Keratinocyte (primary cell): ENCODE measurements around the gene GREB1. TPM values are rescaled to one million over a fixed set of nuclear protein-coding genes. Genes with fewer than 3 reads are reported as not detected.

Experiments
- DNase-seq: peaks from one replicate; pipeline ENCODE4 v3.0.0-alpha.2; 2011; ENCODE audit warnings: low read depth, missing footprints, low spot score
- FAIRE-seq: peaks from 2 replicates; lab custom pipeline; 2011; peaks lifted over from hg19 to GRCh38; lab: Jason Lieb, UNC
- H2AFZ ChIP-seq: 2 replicates; pipeline ENCODE4 v1.6.0; 2012; ENCODE audit warnings: low read length, control low read depth, inconsistent platforms; ENCODE audit not compliant: control insufficient read depth
- H3K27ac ChIP-seq: 2 replicates; pipeline ENCODE4 v1.5.1; 2011; ENCODE audit warnings: low read length; ENCODE audit not compliant: control insufficient read depth, insufficient read depth
- H3K27me3 ChIP-seq: 3 replicates; pipeline ENCODE4 v1.6.0; 2011; ENCODE audit warnings: low read length; ENCODE audit not compliant: control insufficient read depth, insufficient read depth; ENCODE audit errors: extremely low read depth
- H3K36me3 ChIP-seq, 2 experiments: 2 replicates in 1 of 2; 3 replicates in 1 of 2; pipeline ENCODE4 v1.5.1; 2011; ENCODE audit warnings: low read length in 2 of 2, mild to moderate bottlenecking in 1 of 2; ENCODE audit not compliant: control insufficient read depth in 2 of 2, insufficient read depth in 2 of 2; ENCODE audit errors: extremely low read depth in 1 of 2
- H3K4me1 ChIP-seq: 3 replicates; pipeline ENCODE4 v1.5.1; 2011; ENCODE audit warnings: low read length; ENCODE audit not compliant: control insufficient read depth, insufficient read depth; ENCODE audit errors: extremely low read depth
- H3K4me2 ChIP-seq: 3 replicates; pipeline ENCODE4 v1.6.0; 2011; ENCODE audit warnings: low read depth, low read length; ENCODE audit not compliant: control insufficient read depth, insufficient read depth; ENCODE audit errors: extremely low read depth
- H3K4me3 ChIP-seq, 3 experiments: fragments of 200-600 bp in 1 of 3; sonication (generic) in 1 of 3; 2 replicates in 2 of 3; 3 replicates in 1 of 3; pipeline ENCODE4 v1.5.1; 2011 to 2016; ENCODE audit warnings: low read length in 3 of 3, mild to moderate bottlenecking in 3 of 3, control low read depth in 2 of 3, inconsistent platforms in 1 of 3, low read depth in 1 of 3, mixed read lengths in 1 of 3, mixed run types in 1 of 3, moderate library complexity in 1 of 3; ENCODE audit not compliant: control insufficient read depth in 2 of 3, insufficient read depth in 2 of 3; ENCODE audit errors: extremely low read depth in 1 of 3
- H3K79me2 ChIP-seq: 2 replicates; pipeline ENCODE4 v1.6.0; 2012; ENCODE audit warnings: low read length; ENCODE audit not compliant: control insufficient read depth, insufficient read depth
- H3K9ac ChIP-seq: 3 replicates; pipeline ENCODE4 v1.6.0; 2011; ENCODE audit warnings: low read length; ENCODE audit not compliant: control insufficient read depth, insufficient read depth; ENCODE audit errors: extremely low read depth
- H3K9me1 ChIP-seq: 3 replicates; pipeline ENCODE4 v1.6.0; 2011; ENCODE audit warnings: low read length; ENCODE audit not compliant: control insufficient read depth, insufficient read depth; ENCODE audit errors: extremely low read depth
- H3K9me3 ChIP-seq: 2 replicates; pipeline ENCODE4 v1.5.1; 2012; ENCODE audit warnings: low read depth, low read length; ENCODE audit not compliant: control insufficient read depth
- H4K20me1 ChIP-seq: 3 replicates; pipeline ENCODE4 v1.6.0; 2011; ENCODE audit warnings: low read length; ENCODE audit not compliant: control insufficient read depth, insufficient read depth; ENCODE audit errors: extremely low read depth
- EZH2 ChIP-seq: IDR thresholded peaks from one replicate; pipeline ENCODE4 v1.6.1; 2012; ENCODE audit warnings: inconsistent platforms, mild to moderate bottlenecking, low read length, moderate library complexity
- dilution Hi-C: fragments of 300-500 bp; cut with MboI; formaldehyde crosslinking; loops from one replicate; pipeline ENCODE4 v1.7.0; 2020; ENCODE audit warnings: low sequenced_read_pairs; ENCODE audit not compliant: extremely low pct_ligation_motif_present
- polyA plus RNA-seq, 5 experiments: library from polyadenylated mRNA; depleted of rRNA in 3 of 5; stranded (reverse) in 3 of 5; stranded (forward) in 1 of 5; unstranded in 1 of 5; fragments of >200 nt; gene quantifications; 1 replicate in 1 of 5; 2 replicates in 3 of 5; 3 replicates in 1 of 5; pipeline versions ENCODE4 v1.2.1 to v1.2.3, GENCODE V29; 2011 to 2012; ENCODE audit warnings: missing spikeins in 2 of 5, low read depth in 1 of 5, low replicate concordance in 1 of 5
- TF ChIP-seq, protein P1 (sequence below), 3 experiments: IDR thresholded peaks in 1 of 3; conservative IDR thresholded peaks in 1 of 3; optimal IDR thresholded peaks in 1 of 3; 2 replicates in 2 of 3; 3 replicates in 1 of 3; pipeline versions ENCODE3 to v1.5.1; 2011; ENCODE audit warnings: low read length in 3 of 3, mild to moderate bottlenecking in 3 of 3, moderate library complexity in 2 of 3, control low read depth in 1 of 3, inconsistent platforms in 1 of 3; ENCODE audit not compliant: insufficient read depth in 2 of 3; ENCODE audit errors: extremely low read depth in 1 of 3

Gene GREB1
- polyA plus RNA-seq, 1 donor (not counting 4 experiments of a cell fraction or from before 2014, with no cell fraction given) = 0.13 TPM

DNA sequence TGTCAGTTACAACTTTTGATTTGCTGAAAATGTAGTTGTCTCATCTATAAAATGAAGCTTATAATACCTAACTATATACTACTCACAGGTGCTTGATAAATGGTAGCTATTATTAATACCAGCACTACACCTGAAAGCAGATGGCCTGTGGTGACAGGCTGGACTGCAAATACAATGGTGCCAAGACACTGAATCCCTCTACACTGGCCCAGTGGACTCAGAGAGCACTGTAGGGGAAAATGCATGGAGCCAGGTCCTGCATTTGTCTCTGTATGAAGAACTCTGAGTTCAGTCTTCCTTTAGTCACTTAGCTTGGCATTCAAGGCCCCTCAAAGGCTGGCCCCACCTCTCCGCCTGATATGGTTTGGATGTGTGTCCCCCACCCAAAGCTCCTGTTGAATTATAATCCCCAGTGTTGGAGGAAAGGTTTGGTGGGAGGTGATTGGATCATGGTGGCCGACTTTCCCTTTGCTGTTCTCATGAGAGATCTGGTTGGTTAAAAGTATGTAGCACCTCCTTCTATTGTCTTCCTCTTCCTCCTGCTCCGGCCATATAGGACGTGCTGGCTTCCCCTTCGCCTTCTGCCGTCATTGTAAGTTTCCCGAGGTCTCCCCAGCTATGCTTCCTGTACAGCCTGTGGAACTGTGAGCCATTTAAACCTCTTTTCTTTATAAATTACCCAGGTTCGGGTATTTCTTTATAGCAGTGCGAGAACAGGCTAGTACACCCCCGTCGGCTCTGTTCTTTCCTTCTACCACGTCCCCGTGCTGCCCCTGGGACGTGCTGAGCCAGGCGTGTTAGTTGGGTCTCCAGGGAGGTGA, 147.3 kb downstream of the GREB1 start:
- no peaks in the 10 kb centered on the region for H4K20me1 ChIP-seq
- H3K9me1 ChIP-seq = no peaks in the 10 kb centered on the region
- H3K36me3 ChIP-seq = no peaks in the 10 kb centered on the region
- no peak overlapping the region for H3K4me3 ChIP-seq
- H3K9ac ChIP-seq = no peak overlapping the region
- no peaks in the 10 kb centered on the region for H3K4me1 ChIP-seq
- H3K9me3 ChIP-seq = no peaks in the 10 kb centered on the region
- FAIRE-seq (no peak), DNase-seq (no peak)
- TF ChIP-seq EZH2 = no peak
- TF ChIP-seq, protein P1, sequence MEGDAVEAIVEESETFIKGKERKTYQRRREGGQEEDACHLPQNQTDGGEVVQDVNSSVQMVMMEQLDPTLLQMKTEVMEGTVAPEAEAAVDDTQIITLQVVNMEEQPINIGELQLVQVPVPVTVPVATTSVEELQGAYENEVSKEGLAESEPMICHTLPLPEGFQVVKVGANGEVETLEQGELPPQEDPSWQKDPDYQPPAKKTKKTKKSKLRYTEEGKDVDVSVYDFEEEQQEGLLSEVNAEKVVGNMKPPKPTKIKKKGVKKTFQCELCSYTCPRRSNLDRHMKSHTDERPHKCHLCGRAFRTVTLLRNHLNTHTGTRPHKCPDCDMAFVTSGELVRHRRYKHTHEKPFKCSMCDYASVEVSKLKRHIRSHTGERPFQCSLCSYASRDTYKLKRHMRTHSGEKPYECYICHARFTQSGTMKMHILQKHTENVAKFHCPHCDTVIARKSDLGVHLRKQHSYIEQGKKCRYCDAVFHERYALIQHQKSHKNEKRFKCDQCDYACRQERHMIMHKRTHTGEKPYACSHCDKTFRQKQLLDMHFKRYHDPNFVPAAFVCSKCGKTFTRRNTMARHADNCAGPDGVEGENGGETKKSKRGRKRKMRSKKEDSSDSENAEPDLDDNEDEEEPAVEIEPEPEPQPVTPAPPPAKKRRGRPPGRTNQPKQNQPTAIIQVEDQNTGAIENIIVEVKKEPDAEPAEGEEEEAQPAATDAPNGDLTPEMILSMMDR (optimal IDR thresholded peaks at IDR 0.05 in 1 of 3, IDR thresholded peaks at IDR 0.05 in 1 of 3, conservative IDR thresholded peaks at IDR 0.05 in 1 of 3; ENCODE audit: extremely low read depth in 1 of 3, insufficient read depth in 2 of 3, low read length in 3 of 3) = no peak
- peaks cover 65% of the 10 kb centered on the region for H3K27me3 ChIP-seq
- no peaks in the 10 kb centered on the region for H3K79me2 ChIP-seq
- no peak overlapping the region for H3K27ac ChIP-seq
- H3K4me2 ChIP-seq = no peak overlapping the region
- no peak overlapping the region for H2AFZ ChIP-seq
- dilution Hi-C loops = loop anchor here (25.0 kb wide), 1 partner anchor 106 kb away; no protein-coding TSS in a partner anchor

DNA sequence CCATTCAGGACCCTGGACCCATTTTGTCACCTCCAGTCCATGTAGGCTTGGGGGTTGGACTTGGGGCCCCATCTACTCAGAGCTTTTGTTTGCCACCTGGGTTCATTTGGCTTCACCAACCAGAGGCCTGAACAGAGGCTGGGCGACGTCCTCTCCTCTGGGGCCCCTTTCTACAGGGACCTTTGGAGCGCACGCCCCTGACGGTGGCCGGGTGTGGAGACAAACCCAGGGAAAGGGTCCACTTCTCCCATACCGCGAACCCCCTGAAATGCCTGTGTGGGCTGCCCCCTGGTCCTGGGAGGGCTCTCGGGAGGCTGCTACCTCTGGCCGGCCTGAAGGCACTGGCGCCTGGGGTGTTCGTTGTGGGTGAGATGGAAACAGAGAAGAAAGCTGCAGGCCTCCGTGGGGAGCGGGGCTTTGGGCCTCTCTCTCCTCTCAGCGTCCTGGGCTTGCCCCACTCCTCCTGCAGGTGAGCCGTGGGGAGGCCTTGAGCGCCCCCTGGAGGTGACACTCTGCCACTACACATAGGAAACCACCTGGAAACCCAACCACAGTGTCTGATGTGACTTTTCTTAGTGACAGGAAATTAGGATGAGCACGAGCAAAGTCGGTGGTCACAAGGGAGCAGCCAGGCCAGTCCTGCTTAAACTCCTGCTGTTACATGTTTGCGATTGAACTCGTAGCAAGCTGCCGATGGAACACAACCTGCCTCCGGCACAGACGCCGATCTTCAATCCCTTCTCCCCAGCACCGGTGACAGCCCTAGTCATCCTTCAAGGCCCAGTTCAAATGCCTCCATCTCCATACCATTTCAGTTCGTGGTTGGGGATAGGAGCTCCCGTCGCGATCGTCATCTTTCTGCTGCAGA, 148.1 kb downstream of the GREB1 start:
- peaks cover 57% of the 10 kb centered on the region for H3K27me3 ChIP-seq
- no peaks in the 10 kb centered on the region for H3K9me1 ChIP-seq
- H3K4me1 ChIP-seq = no peaks in the 10 kb centered on the region
- H3K9me3 ChIP-seq = no peaks in the 10 kb centered on the region
- DNase-seq (no peak), FAIRE-seq (peak; percentile 32)
- no peak overlapping the region for H3K27ac ChIP-seq
- H3K4me2 ChIP-seq = no peak overlapping the region
- H4K20me1 ChIP-seq = no peaks in the 10 kb centered on the region
- H2AFZ ChIP-seq = no peak overlapping the region
- dilution Hi-C loops = loop anchor here (25.0 kb wide), 1 partner anchor 105 kb away; no protein-coding TSS in a partner anchor
- no peaks in the 10 kb centered on the region for H3K79me2 ChIP-seq
- TF ChIP-seq EZH2 = no peak
- TF ChIP-seq, protein P1 (optimal IDR thresholded peaks at IDR 0.05 in 1 of 3, IDR thresholded peaks at IDR 0.05 in 1 of 3, conservative IDR thresholded peaks at IDR 0.05 in 1 of 3; ENCODE audit: extremely low read depth in 1 of 3, insufficient read depth in 2 of 3, low read length in 3 of 3) = peak; percentile 84 to 97 (median 91)
- H3K4me3 ChIP-seq = no peak overlapping the region
- H3K9ac ChIP-seq = no peak overlapping the region
- H3K36me3 ChIP-seq = no peaks in the 10 kb centered on the region
